Osteoblast (primary cell): Measurements from ENCODE around the gene FOXO6. TPM values are rescaled to one million over a fixed set of nuclear protein-coding genes. Genes with fewer than 3 reads are reported as not detected.
A peak's percentile ranks its signal among the peaks of the same experiment; 100 is the strongest.

Source experiments
- DNase-seq: peaks from one replicate; pipeline ENCODE4 v3.0.0; 2011; ENCODE audit warnings: low spot score, mixed read lengths; ENCODE audit not compliant: insufficient read length; ENCODE audit errors: missing footprints
- H2AFZ ChIP-seq: 2 replicates; pipeline ENCODE4 v1.6.0; 2011; ENCODE audit warnings: mild to moderate bottlenecking, low read length
- H3K27ac ChIP-seq: 2 replicates; pipeline ENCODE4 v1.5.1; 2011; ENCODE audit warnings: mild to moderate bottlenecking, low read depth, low read length, moderate library complexity
- H3K27me3 ChIP-seq: 2 replicates; pipeline ENCODE4 v1.6.0; 2012; ENCODE audit warnings: mild to moderate bottlenecking, control low read depth, inconsistent platforms, low read length, moderate library complexity; ENCODE audit not compliant: insufficient read depth
- H3K36me3 ChIP-seq: 2 replicates; pipeline ENCODE4 v1.5.1; 2011; ENCODE audit warnings: mild to moderate bottlenecking, low read length, control low read depth, moderate library complexity; ENCODE audit not compliant: insufficient read depth
- H3K4me1 ChIP-seq: 2 replicates; pipeline ENCODE4 v1.5.1; 2011; ENCODE audit warnings: mild to moderate bottlenecking, low read length, control low read depth, moderate library complexity; ENCODE audit not compliant: insufficient read depth
- H3K4me2 ChIP-seq: 2 replicates; pipeline ENCODE4 v1.6.0; 2011; ENCODE audit warnings: mild to moderate bottlenecking, low read length; ENCODE audit not compliant: insufficient read depth
- H3K4me3 ChIP-seq: fragments of 200-600 bp; sonication (generic); 3 replicates; pipeline ENCODE4 v1.5.1; 2012; ENCODE audit warnings: mild to moderate bottlenecking, low read length, inconsistent platforms; ENCODE audit not compliant: insufficient read depth
- H3K79me2 ChIP-seq: 2 replicates; pipeline ENCODE4 v1.6.0; 2012; ENCODE audit warnings: mild to moderate bottlenecking, low read length, control low read depth, inconsistent platforms; ENCODE audit not compliant: insufficient read depth
- H3K9me3 ChIP-seq: 2 replicates; pipeline ENCODE4 v1.5.1; 2011; ENCODE audit warnings: low read depth, low read length, control low read depth
- H4K20me1 ChIP-seq: 2 replicates; pipeline ENCODE4 v1.6.0; 2012; ENCODE audit warnings: mild to moderate bottlenecking, low read length, control low read depth; ENCODE audit not compliant: insufficient read depth
- CTCF ChIP-seq: IDR thresholded peaks from 2 replicates; pipeline ENCODE4 v1.5.1; 2011; ENCODE audit warnings: mild to moderate bottlenecking, low read depth, low read length, moderate library complexity; ENCODE audit errors: extremely low read depth
- total RNA-seq: library from RNA; depleted of rRNA; stranded (reverse); fragments of >200 nt; gene quantifications from 2 replicates; pipeline ENCODE4 v1.2.3, GENCODE V29; 2012

The FOXO6 gene
- total RNA-seq, 1 donor: not detected

- H3K27ac ChIP-seq: no peak overlapping the region
- no peaks in the 10 kb centered on the region for H3K9me3 ChIP-seq
- no peak for TF ChIP-seq CTCF
- peaks cover 4% of the 10 kb centered on the region for H4K20me1 ChIP-seq
- H3K4me3 ChIP-seq: no peak overlapping the region
- DNase-seq: no peak
- no peaks in the 10 kb centered on the region for H3K36me3 ChIP-seq
- H3K4me1 ChIP-seq: peaks cover 8% of the 10 kb centered on the region
- H3K79me2 ChIP-seq: no peaks in the 10 kb centered on the region
- peaks cover 14% of the 10 kb centered on the region for H3K27me3 ChIP-seq
- H2AFZ ChIP-seq: no peak overlapping the region
- no peak overlapping the region for H3K4me2 ChIP-seq
Measured at GRCh38 chr1:41386196-41386663, 25.0 kb downstream of the FOXO6 start.

GRCh38 chr1:41387667-41388091, 26.4 kb downstream of the FOXO6 start:
- H2AFZ ChIP-seq: no peak overlapping the region
- H3K79me2 ChIP-seq: no peaks in the 10 kb centered on the region
- H3K27me3 ChIP-seq: peaks cover 17% of the 10 kb centered on the region
- H3K9me3 ChIP-seq: no peaks in the 10 kb centered on the region
- H3K36me3 ChIP-seq: no peaks in the 10 kb centered on the region
- TF ChIP-seq CTCF: no peak
- peaks cover 8% of the 10 kb centered on the region for H3K4me1 ChIP-seq
- no peak overlapping the region for H3K4me2 ChIP-seq
- no peak overlapping the region for H3K27ac ChIP-seq
- H4K20me1 ChIP-seq: peaks cover 4% of the 10 kb centered on the region
- DNase-seq: peak; percentile 94
- no peak overlapping the region for H3K4me3 ChIP-seq

GRCh38 chr1:41388510-41388909, 27.3 kb downstream of the FOXO6 start:
- H3K79me2 ChIP-seq: no peaks in the 10 kb centered on the region
- H2AFZ ChIP-seq: no peak overlapping the region
- H3K27ac ChIP-seq: no peak overlapping the region
- no peak for TF ChIP-seq CTCF
- H3K4me1 ChIP-seq: peaks cover 6% of the 10 kb centered on the region
- no peak overlapping the region for H3K4me2 ChIP-seq
- no peak overlapping the region for H3K4me3 ChIP-seq
- peaks cover 17% of the 10 kb centered on the region for H3K27me3 ChIP-seq
- peaks cover 4% of the 10 kb centered on the region for H4K20me1 ChIP-seq
- no peaks in the 10 kb centered on the region for H3K36me3 ChIP-seq
- DNase-seq: no peak
- no peaks in the 10 kb centered on the region for H3K9me3 ChIP-seq

- Histone ChIP-seq H3K4me3 (no peak overlapping the region), H3K9me3 (no peaks in the 10 kb centered on the region), H3K79me2 (no peaks in the 10 kb centered on the region), H3K27me3 (peaks cover 16% of the 10 kb centered on the region), H4K20me1 (peaks cover 4% of the 10 kb centered on the region), H3K36me3 (no peaks in the 10 kb centered on the region), H3K27ac (no peak overlapping the region), H2AFZ (no peak overlapping the region), H3K4me2 (no peak overlapping the region), H3K4me1 (peaks cover 3% of the 10 kb centered on the region)
- DNase-seq: no peak
- no peak for TF ChIP-seq CTCF
Measured at GRCh38 chr1:41389009-41389408, 27.8 kb downstream of the FOXO6 start.
